Uterus (tissue), 4 donors: Measurements from ENCODE around the gene RFX1. TPM values are rescaled to one million over a fixed set of nuclear protein-coding genes. Genes with fewer than 3 reads are reported as not detected.
A peak's percentile ranks its signal among the peaks of the same experiment; 100 is the strongest.

Experiments
- DNase-seq, 2 donors: peaks; one replicate each; pipeline ENCODE4 v3.0.0-alpha.2; 2019 to 2020
- H3K27ac ChIP-seq, 2 donors: fragments of 200-600 bp; sonication (generic); 1 replicate in 1 of 2; 2 replicates in 1 of 2; pipeline ENCODE4 v1.5.1; 2016 to 2018
- H3K27me3 ChIP-seq, 2 donors: fragments of 200-600 bp; sonication (generic); one replicate each; pipeline ENCODE4 v1.5.1; 2018 to 2019; ENCODE audit warnings: control low read depth in 1 of 2
- H3K36me3 ChIP-seq, 2 donors: fragments of 200-600 bp; sonication (generic); one replicate each; pipeline ENCODE4 v1.5.1; 2019; ENCODE audit warnings: control low read depth in 1 of 2
- H3K4me1 ChIP-seq, 2 donors: fragments of 200-600 bp; sonication (generic); one replicate each; pipeline ENCODE4 v1.5.1; 2018 to 2019; ENCODE audit warnings: control low read depth in 1 of 2
- H3K4me3 ChIP-seq, 2 donors: fragments of 200-600 bp; sonication (generic); 1 replicate in 1 of 2; 2 replicates in 1 of 2; pipeline ENCODE4 v1.5.1; 2018 to 2019; ENCODE audit warnings: mild to moderate bottlenecking in 1 of 2
- H3K9me3 ChIP-seq, 2 donors: fragments of 200-600 bp; sonication (generic); one replicate each; pipeline ENCODE4 v1.5.1; 2019; ENCODE audit warnings: control low read depth in 1 of 2
- CTCF ChIP-seq, 4 experiments: fragments of 200-600 bp in 2 of 4; fragments of 450-650 bp in 2 of 4; sonication (generic) in 2 of 4; IDR thresholded peaks; one replicate each; pipeline ENCODE4 v1.5.1; 2016 to 2019; ENCODE audit warnings: antibody characterized with exemption in 4 of 4, mild to moderate bottlenecking in 2 of 4, moderate library complexity in 1 of 4
- POLR2A ChIP-seq, 2 donors: fragments of 450-650 bp; IDR thresholded peaks; one replicate each; pipeline ENCODE4 v1.6.1; 2016; ENCODE audit warnings: antibody characterized with exemption in 2 of 2, mild to moderate bottlenecking in 1 of 2, moderate library complexity in 1 of 2
- intact Hi-C: fragments of 100-400 bp; cut with DNase I; formaldehyde crosslinking; loops from one replicate; pipeline ENCODE4 v1.15.1; 2023; ENCODE audit warnings: low total_unique reads
- total RNA-seq, 4 donors: library from RNA; depleted of rRNA in 3 of 4; stranded (reverse); fragments of >200 nt in 3 of 4; gene quantifications; one replicate each; pipeline versions ENCODE4 v1.1.0 to v1.2.4, GENCODE V29; 2014 to 2023
- donor health status: DM: yes; HTN: yes; CAD: no.

Gene RFX1
- total RNA-seq, 4 donors from 2014 or later: 0.26 to 14.1 (median 4.1) TPM

GRCh38 chr19:13965926-13966683 lies 40.0 kb downstream of the RFX1 start:
- H3K4me1 ChIP-seq: peaks cover 0 to 9% of the 10 kb centered on the region in 2 donors
- no peak overlapping the region for H3K27ac ChIP-seq
- H3K9me3 ChIP-seq: no peaks in the 10 kb centered on the region
- intact Hi-C loops: no loop called here
- no peaks in the 10 kb centered on the region for H3K36me3 ChIP-seq
- no peaks in the 10 kb centered on the region for H3K27me3 ChIP-seq
- TF ChIP-seq POLR2A (IDR thresholded peaks at IDR 0.05) (no peak), CTCF (IDR thresholded peaks at IDR 0.05) (no peak)
- no peak for DNase-seq
- no peak overlapping the region for H3K4me3 ChIP-seq

GRCh38 chr19:13965377-13965896 lies 40.7 kb downstream of the RFX1 start:
- Histone ChIP-seq H3K4me1 (peaks cover 0 to 9% of the 10 kb centered on the region in 2 donors), H3K4me3 (no peak overlapping the region), H3K27ac (no peak overlapping the region), H3K36me3 (no peaks in the 10 kb centered on the region), H3K27me3 (no peaks in the 10 kb centered on the region), H3K9me3 (no peaks in the 10 kb centered on the region)
- intact Hi-C loops: no loop called here
- no peak for TF ChIP-seq CTCF (IDR thresholded peaks at IDR 0.05)
- TF ChIP-seq POLR2A (IDR thresholded peaks at IDR 0.05): no peak
- DNase-seq: no peak

- no peaks in the 10 kb centered on the region for H3K9me3 ChIP-seq
- TF ChIP-seq CTCF (IDR thresholded peaks at IDR 0.05): no peak
- TF ChIP-seq POLR2A (IDR thresholded peaks at IDR 0.05): no peak
- H3K36me3 ChIP-seq: no peaks in the 10 kb centered on the region
- intact Hi-C loops: no loop called here
- H3K27ac ChIP-seq: no peak overlapping the region
- no peaks in the 10 kb centered on the region for H3K27me3 ChIP-seq
- peaks cover 0 to 9% of the 10 kb centered on the region in 2 donors for H3K4me1 ChIP-seq
- no peak overlapping the region for H3K4me3 ChIP-seq
- no peak for DNase-seq
Observed at GRCh38 chr19:13964776-13965175, 41.3 kb downstream of the RFX1 start.

- no peaks in the 10 kb centered on the region for H3K27me3 ChIP-seq
- H3K4me3 ChIP-seq: peak overlapping the region in 1 of 2 donors; percentile 26
- TF ChIP-seq CTCF (IDR thresholded peaks at IDR 0.05) (no peak), POLR2A (IDR thresholded peaks at IDR 0.05) (no peak)
- no peaks in the 10 kb centered on the region for H3K9me3 ChIP-seq
- peak in 1 of 2 donors; percentile 18 for DNase-seq
- intact Hi-C loops: no loop called here
- H3K27ac ChIP-seq: no peak overlapping the region
- H3K4me1 ChIP-seq: peaks cover 0 to 9% of the 10 kb centered on the region in 2 donors
- H3K36me3 ChIP-seq: no peaks in the 10 kb centered on the region
Observed at GRCh38 chr19:13963603-13964105, 42.5 kb downstream of the RFX1 start.
